GM23338 (cell line): ENCODE data around the gene ZNFX1. TPM values are rescaled to one million over a fixed set of nuclear protein-coding genes. Genes with fewer than 3 reads are reported as not detected.
"Not testable (repeated sequence)": the region's sequence is repeated elsewhere in the genome, so short reads cannot be mapped to it uniquely, and the experiment has no call there.

Source experiments
- ATAC-seq: fragments of 200-7000 bp; cut with Tn5 transposase; 3 replicates; pipeline ENCODE4 v1.9.1; 2020
- DNase-seq: peaks from one replicate; pipeline ENCODE4 v3.0.0-alpha.2; 2015; ENCODE audit warnings: low spot score
- H2AFZ ChIP-seq: fragments of 200-600 bp; sonication (generic); 2 replicates; pipeline ENCODE4 v1.8.0; 2016; ENCODE audit warnings: antibody characterized with exemption, mild to moderate bottlenecking, moderate library complexity
- H3F3A ChIP-seq: fragments of 200-600 bp; sonication (generic); replicated peaks from 2 replicates; pipeline ENCODE4 v1.8.0; 2017; ENCODE audit warnings: antibody characterized with exemption, mixed run types, low read depth
- H3K27ac ChIP-seq: fragments of 200-600 bp; sonication (generic); 2 replicates; pipeline ENCODE4 v1.6.1; 2016; ENCODE audit warnings: low read depth
- H3K27me3 ChIP-seq: fragments of 200-600 bp; sonication (generic); 2 replicates; pipeline ENCODE4 v1.8.0; 2016; ENCODE audit warnings: mild to moderate bottlenecking, mixed run types, moderate library complexity; ENCODE audit not compliant: insufficient read depth
- H3K36me3 ChIP-seq: fragments of 200-600 bp; sonication (generic); 2 replicates; pipeline ENCODE4 v1.8.0; 2016; ENCODE audit warnings: mild to moderate bottlenecking; ENCODE audit not compliant: insufficient read depth
- H3K4me1 ChIP-seq: fragments of 200-600 bp; sonication (generic); 2 replicates; pipeline ENCODE4 v1.8.0; 2016; ENCODE audit warnings: mild to moderate bottlenecking, moderate library complexity; ENCODE audit not compliant: insufficient read depth
- H3K4me2 ChIP-seq: fragments of 200-600 bp; sonication (generic); 2 replicates; pipeline ENCODE4 v1.7.1; 2017; ENCODE audit warnings: mixed run types
- H3K4me3 ChIP-seq: fragments of 200-600 bp; sonication (generic); 2 replicates; pipeline ENCODE4 v1.6.1; 2016; ENCODE audit warnings: mixed run types
- H3K79me2 ChIP-seq: fragments of 200-600 bp; sonication (generic); replicated peaks from 2 replicates; pipeline ENCODE4 v1.8.0; 2017; ENCODE audit warnings: mild to moderate bottlenecking; ENCODE audit not compliant: insufficient read depth
- H3K9me2 ChIP-seq: fragments of 200-600 bp; sonication (generic); 2 replicates; pipeline ENCODE4 v1.8.0; 2017; ENCODE audit not compliant: insufficient read depth
- H4K20me1 ChIP-seq: fragments of 200-600 bp; sonication (generic); replicated peaks from 2 replicates; pipeline ENCODE4 v1.8.0; 2017; ENCODE audit warnings: mild to moderate bottlenecking; ENCODE audit not compliant: insufficient read depth
- H3K27ac Mint-ChIP-seq: 2 replicates; pipeline ENCODE4 v1.8.0; 2020; ENCODE audit warnings: inconsistent platforms, mild to moderate bottlenecking, moderate library complexity, mixed read lengths
- H3K27me3 Mint-ChIP-seq: 3 replicates; pipeline ENCODE4 v1.8.0; 2022; ENCODE audit warnings: low read depth, mild to moderate bottlenecking, moderate library complexity, mixed read lengths, inconsistent platforms; ENCODE audit not compliant: insufficient read depth, poor library complexity
- H3K36me3 Mint-ChIP-seq: 3 replicates; pipeline ENCODE4 v1.8.0; 2021; ENCODE audit warnings: low read depth, mild to moderate bottlenecking, inconsistent platforms, moderate library complexity, mixed read lengths
- H3K4me1 Mint-ChIP-seq: 3 replicates; pipeline ENCODE4 v1.8.0; 2020; ENCODE audit warnings: mild to moderate bottlenecking, inconsistent platforms, mixed read lengths
- H3K4me3 Mint-ChIP-seq: 3 replicates; pipeline ENCODE4 v1.8.0; 2021; ENCODE audit warnings: moderate library complexity, mild to moderate bottlenecking, inconsistent platforms, mixed read lengths
- H3K9me3 Mint-ChIP-seq: 3 replicates; pipeline ENCODE4 v1.8.0; 2020; ENCODE audit warnings: moderate library complexity, mild to moderate bottlenecking, inconsistent platforms, mixed read lengths
- EZH2phosphoT487 ChIP-seq: fragments of 200-600 bp; sonication (generic); IDR thresholded peaks from one replicate; pipeline ENCODE4 v1.8.1; 2018; ENCODE audit warnings: antibody characterized with exemption; ENCODE audit not compliant: unreplicated experiment
- NANOG ChIP-seq: IDR thresholded peaks from 2 replicates; pipeline ENCODE4 v1.6.1; 2016; ENCODE audit warnings: antibody characterized with exemption, borderline replicate concordance
- REST ChIP-seq: IDR thresholded peaks from one replicate; pipeline ENCODE4 v1.6.1; 2018; ENCODE audit warnings: antibody characterized with exemption; ENCODE audit not compliant: unreplicated experiment
- ZNF331 ChIP-seq: fragments of 250-450 bp; sonication (Bioruptor Pico); IDR thresholded peaks from 2 replicates; pipeline ENCODE4 v1.5.0; 2020; ENCODE audit warnings: low read depth, mild to moderate bottlenecking, moderate library complexity
- polyA plus RNA-seq: library from polyadenylated mRNA; unstranded; fragments of >200 nt; fragmentation: Nextera tagmentation; extraction: Ambion mirVana; gene quantifications from 2 replicates; pipeline ENCODE4 v1.2.1, GENCODE V29; 2016
- total RNA-seq: library from RNA; depleted of rRNA; stranded (reverse); fragments of >200 nt; shearing (Covaris generic); gene quantifications from 2 replicates; pipeline ENCODE4 v1.2.3, GENCODE V29; 2014
- TF ChIP-seq, protein P1 (sequence below), 2 experiments: fragments of 200-600 bp in 1 of 2; sonication (generic) in 1 of 2; conservative IDR thresholded peaks; 2 replicates each; pipeline versions ENCODE4 v1.5.1 to v1.6.1; 2016 to 2017; ENCODE audit warnings: antibody characterized with exemption in 2 of 2, low read depth in 2 of 2, mild to moderate bottlenecking in 2 of 2, moderate library complexity in 1 of 2

The ZNFX1 gene
- total and polyA plus RNA-seq, 2 experiments from 2014 or later, result 6.1 to 12.1 TPM

DNA sequence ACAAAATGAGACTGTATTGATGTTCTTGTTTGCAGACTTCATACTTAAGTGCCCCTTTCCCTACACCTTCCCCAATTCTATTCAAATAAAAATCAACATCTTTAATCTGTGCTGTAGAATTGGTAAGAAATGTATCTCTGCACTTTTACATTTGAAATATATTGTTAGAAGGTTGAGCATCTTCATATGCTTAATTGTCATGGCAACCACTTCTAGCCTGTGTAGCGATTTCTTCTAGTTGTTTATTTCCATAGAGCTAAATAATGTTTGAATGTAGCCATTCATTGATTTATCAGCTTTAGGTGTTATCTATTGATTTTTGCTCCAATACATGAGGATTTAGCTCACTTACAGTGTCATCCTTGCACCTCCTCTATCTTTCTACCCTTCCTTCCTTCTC, 37.7 kb upstream of the ZNFX1 start:
- ATAC-seq (no peak), DNase-seq (no peak)
- Histone ChIP-seq H4K20me1 (no peaks in the 10 kb centered on the region; the same call in 1 of the 2 replicates), H3K36me3 (no peaks in the 10 kb centered on the region; the same call in 1 of the 2 replicates), H3K27me3 (peaks cover 54% of the 10 kb centered on the region), H3K4me2 (no peak overlapping the region), H3K4me3 (no peak overlapping the region), H3K79me2 (no peaks in the 10 kb centered on the region), H3K27ac (no peak overlapping the region), H2AFZ (no peak overlapping the region), H3K4me1 (peaks cover 10% of the 10 kb centered on the region; the same call in 1 of the 2 replicates), H3K9me2 (peaks cover 5% of the 10 kb centered on the region; the same call in 1 of the 2 replicates), H3F3A (no peaks in the 10 kb centered on the region)
- Mint-ChIP-seq H3K36me3 (no peaks in the 10 kb centered on the region; the same call in 2 of the 3 replicates), H3K27ac (no peak overlapping the region), H3K27me3 (peaks cover 45% of the 10 kb centered on the region), H3K9me3 (peaks cover 2% of the 10 kb centered on the region; the same call in 1 of the 3 replicates), H3K4me3 (no peak overlapping the region), H3K4me1 (peaks cover 9% of the 10 kb centered on the region)
- no peak for TF ChIP-seq ZNF331
- TF ChIP-seq NANOG, result no peak
- TF ChIP-seq EZH2phosphoT487, result no peak
- TF ChIP-seq, protein P1, sequence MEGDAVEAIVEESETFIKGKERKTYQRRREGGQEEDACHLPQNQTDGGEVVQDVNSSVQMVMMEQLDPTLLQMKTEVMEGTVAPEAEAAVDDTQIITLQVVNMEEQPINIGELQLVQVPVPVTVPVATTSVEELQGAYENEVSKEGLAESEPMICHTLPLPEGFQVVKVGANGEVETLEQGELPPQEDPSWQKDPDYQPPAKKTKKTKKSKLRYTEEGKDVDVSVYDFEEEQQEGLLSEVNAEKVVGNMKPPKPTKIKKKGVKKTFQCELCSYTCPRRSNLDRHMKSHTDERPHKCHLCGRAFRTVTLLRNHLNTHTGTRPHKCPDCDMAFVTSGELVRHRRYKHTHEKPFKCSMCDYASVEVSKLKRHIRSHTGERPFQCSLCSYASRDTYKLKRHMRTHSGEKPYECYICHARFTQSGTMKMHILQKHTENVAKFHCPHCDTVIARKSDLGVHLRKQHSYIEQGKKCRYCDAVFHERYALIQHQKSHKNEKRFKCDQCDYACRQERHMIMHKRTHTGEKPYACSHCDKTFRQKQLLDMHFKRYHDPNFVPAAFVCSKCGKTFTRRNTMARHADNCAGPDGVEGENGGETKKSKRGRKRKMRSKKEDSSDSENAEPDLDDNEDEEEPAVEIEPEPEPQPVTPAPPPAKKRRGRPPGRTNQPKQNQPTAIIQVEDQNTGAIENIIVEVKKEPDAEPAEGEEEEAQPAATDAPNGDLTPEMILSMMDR (conservative IDR thresholded peaks at IDR 0.05; ENCODE audit: low read depth in 2 of 2), result no peak
- no peak for TF ChIP-seq REST

GRCh38 chr20:49314052-49314451, 36.2 kb upstream of the ZNFX1 start:
- H3K79me2 ChIP-seq, H4K20me1 ChIP-seq, H3K4me3 ChIP-seq, H2AFZ ChIP-seq, ATAC-seq, H3K4me1 ChIP-seq, H3K4me1 Mint-ChIP-seq, H3K4me3 Mint-ChIP-seq, H3F3A ChIP-seq, H3K36me3 ChIP-seq, H3K36me3 Mint-ChIP-seq, H3K27ac Mint-ChIP-seq, H3K27ac ChIP-seq, H3K9me3 Mint-ChIP-seq, DNase-seq, H3K4me2 ChIP-seq, H3K9me2 ChIP-seq: not testable (repeated sequence)
- peaks cover 33% of the 10 kb centered on the region for H3K27me3 Mint-ChIP-seq
- peaks cover 43% of the 10 kb centered on the region for H3K27me3 ChIP-seq
